GM21576 (cell line): ENCODE results near the gene ZNF571.

Source experiments
- ATAC-seq: cut with Tn5 transposase; IDR thresholded peaks from one replicate; pipeline ENCODE4 v1.9.1; 2021; ENCODE audit warnings: mild to moderate bottlenecking, moderate library complexity; ENCODE audit not compliant: unreplicated experiment

Gene ZNF571

DNA sequence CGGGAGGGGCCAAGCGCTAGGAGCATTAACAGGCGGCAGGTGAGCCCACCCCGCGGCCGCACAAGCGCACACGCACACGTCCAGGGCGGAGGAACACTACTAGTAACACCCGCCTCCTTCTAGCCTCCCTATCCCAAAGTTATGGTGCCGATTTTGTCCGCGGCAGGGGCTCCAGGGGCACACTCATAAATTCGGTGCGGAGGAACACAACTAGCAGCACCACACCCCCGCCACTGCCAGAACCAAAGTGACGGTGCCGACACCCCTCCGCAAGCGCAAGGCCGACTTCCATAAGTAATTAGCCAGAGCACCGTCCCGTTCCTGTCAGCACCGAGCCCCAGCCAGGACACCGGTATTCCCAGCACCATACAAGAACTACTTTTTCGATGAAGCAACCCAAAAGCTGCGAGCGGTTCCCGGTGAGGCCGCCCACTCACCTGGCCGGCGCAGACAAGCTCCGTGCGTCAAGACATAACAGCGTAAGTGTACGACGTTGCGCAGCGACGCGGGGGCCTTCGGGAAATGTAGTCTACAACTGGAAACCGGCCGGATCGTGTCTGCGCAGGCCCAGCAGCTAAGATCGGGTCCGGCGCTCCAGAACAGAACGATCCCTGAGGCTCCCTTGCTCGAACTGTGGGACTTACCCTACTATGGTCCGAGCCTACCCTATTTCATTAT, at the start of gene ZNF571, which contains the start of gene ZNF540:
TSS of gene ZNF571 (minus strand) at position 489 of the 678 bp plus-strand sequence. CDS start 8,116 bp downstream, outside the sequence.
TSS of gene ZNF540 (plus strand) at position 573 of the 678 bp plus-strand sequence. CDS start 3,572 bp downstream, outside the sequence.
- ATAC-seq = peak; percentile 94

GRCh38 chr19:37635076-37636056, 40.8 kb upstream of the ZNF571 start:
- no peak for ATAC-seq

DNA sequence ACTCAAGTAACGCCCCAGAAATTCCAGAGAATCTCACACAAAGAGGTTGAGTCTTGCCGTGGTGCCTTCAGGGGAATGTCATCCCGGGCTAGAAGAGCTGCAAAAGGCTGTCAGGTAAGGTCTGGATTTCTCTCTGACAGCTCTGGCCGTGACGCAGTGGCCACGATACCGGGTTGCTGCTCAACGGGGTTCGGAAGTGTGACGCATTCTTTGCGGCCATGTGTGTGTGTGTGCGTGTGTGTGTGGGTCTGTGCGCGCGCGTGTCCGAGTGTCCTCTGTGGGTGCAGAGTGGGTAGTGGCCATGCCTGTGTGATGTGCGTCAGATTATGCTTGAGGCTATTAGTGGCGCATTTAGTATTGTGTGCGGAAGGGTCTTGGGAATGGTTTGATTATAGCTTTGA, 390 bp upstream of the ZNF571 start:
- ATAC-seq = peak; percentile 33

- no peak for ATAC-seq
Measured at GRCh38 chr19:37593996-37594303, 642 bp downstream of the ZNF571 start.

GRCh38 chr19:37583340-37583739, 11.3 kb downstream of the ZNF571 start:
- no peak for ATAC-seq

DNA sequence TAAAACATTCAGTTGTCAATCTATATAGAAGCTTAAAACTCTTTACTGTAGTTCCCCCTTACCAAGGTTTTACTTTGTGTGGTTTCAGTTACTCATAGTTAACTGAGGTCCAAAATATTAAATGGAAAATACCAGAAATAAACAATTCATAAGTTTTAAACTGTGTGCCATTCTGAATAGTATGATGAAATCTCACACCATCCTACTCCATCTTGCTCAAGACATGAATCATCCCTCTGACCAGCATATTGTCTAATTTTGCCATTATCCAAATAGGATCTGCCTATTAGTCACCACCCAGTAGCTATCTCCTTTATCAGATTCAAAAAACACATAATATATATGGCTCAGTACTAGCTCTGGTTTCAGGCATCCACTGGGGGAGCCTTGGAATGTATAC, 22.4 kb downstream of the ZNF571 start:
- ATAC-seq = no peak

GRCh38 chr19:37565370-37565669, 29.3 kb downstream of the ZNF571 start:
- ATAC-seq = no peak

GRCh38 chr19:37564624-37565369, 29.8 kb downstream of the ZNF571 start:
- ATAC-seq = no peak

GRCh38 chr19:37563518-37563917, 31.1 kb downstream of the ZNF571 start:
- no peak for ATAC-seq

- no peak for ATAC-seq
Measured at GRCh38 chr19:37551129-37551993, 43.2 kb downstream of the ZNF571 start.

DNA sequence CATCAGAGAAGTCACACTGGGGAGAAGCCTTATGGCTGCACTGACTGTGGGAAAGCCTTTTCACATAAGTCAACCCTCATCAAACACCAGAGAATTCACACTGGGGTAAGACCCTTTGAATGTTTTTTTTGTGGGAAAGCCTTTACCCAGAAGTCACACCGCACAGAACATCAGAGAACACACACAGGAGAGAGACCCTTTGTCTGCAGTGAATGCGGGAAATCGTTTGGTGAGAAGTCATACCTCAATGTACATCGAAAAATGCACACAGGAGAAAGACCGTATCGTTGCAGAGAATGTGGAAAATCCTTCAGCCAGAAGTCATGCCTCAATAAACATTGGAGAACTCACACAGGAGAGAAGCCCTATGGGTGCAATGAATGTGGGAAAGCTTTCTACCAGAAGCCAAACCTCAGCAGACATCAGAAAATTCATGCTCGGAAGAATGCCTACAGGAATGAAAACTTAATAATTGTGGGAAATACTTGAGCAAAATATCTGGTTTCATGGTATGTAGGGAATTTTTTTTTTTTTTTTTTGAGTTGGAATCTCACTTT, 57.1 kb downstream of the ZNF571 start:
- no peak for ATAC-seq

DNA sequence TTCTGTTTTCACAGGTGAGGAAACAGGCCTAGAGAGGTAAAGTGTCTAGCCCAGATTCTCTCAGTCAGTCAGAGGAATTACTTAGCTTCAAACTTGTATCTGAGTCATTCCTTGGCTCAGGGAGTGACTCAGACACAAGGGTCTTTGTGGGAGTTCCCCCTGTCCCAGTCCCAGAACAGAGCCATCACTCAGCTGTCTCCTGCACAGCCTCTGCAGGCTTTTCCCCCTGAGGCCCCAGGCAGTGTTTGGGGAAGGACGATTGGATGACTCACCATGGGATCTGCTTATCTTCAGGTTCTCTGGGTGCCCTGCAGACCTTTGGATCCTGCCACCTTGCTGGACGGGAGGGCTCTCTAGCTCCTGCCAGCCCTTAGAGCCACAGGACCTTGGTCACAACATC, 74.7 kb downstream of the ZNF571 start:
- ATAC-seq = no peak
